IMR-90 (cell line): ENCODE results near the gene ASS1. TPM values are rescaled to one million over a fixed set of nuclear protein-coding genes. Genes with fewer than 3 reads are reported as not detected.

Experiments used
- ATAC-seq: fragments of 200-7000 bp; cut with Tn5 transposase; 2 replicates; pipeline ENCODE4 v1.9.1; 2020; ENCODE audit warnings: low read depth, mild to moderate bottlenecking, moderate library complexity
- BruUV-seq: library from RNA; stranded (reverse); fragments of 400-500 nt; replicated peaks from 2 replicates; lab custom pipeline; 2021; lab: Mats Ljungman, UMichigan
- CTCF ChIA-PET: fragments of 300-600 bp; formaldehyde crosslinking; extraction: SDS; loops from one replicate; lab custom pipeline; 2021; ENCODE audit warnings: antibody characterized with exemption; lab: Yijun Ruan, JAX
- POLR2A ChIA-PET: fragments of 300-600 bp; sonication (Branson Sonifier 250); formaldehyde crosslinking; loops from one replicate; lab custom pipeline; 2022; ENCODE audit warnings: antibody characterized with exemption; ENCODE audit not compliant: unreplicated experiment; lab: Charles Lee
- DNase-seq: peaks from one replicate; pipeline ENCODE4 v3.0.0; 2013
- H2AFZ ChIP-seq: replicated peaks from 2 replicates; pipeline ENCODE3; 2013; ENCODE audit warnings: low read length, mild to moderate bottlenecking; ENCODE audit not compliant: poor library complexity
- H2AK5ac ChIP-seq: 2 replicates; pipeline ENCODE4 v1.6.1; 2013; ENCODE audit warnings: low read depth, low read length, inconsistent platforms
- H2AK9ac ChIP-seq: replicated peaks from 2 replicates; pipeline ENCODE3; 2013; ENCODE audit warnings: mild to moderate bottlenecking, low read depth, low read length, moderate library complexity; ENCODE audit not compliant: poor library complexity
- H2BK120ac ChIP-seq: 2 replicates; pipeline ENCODE4 v1.6.1; 2013; ENCODE audit warnings: low read depth, low read length, inconsistent platforms
- H2BK15ac ChIP-seq: 3 replicates; pipeline ENCODE4 v1.6.1; 2013; ENCODE audit warnings: low read depth, low read length, inconsistent platforms
- H2BK20ac ChIP-seq: 2 replicates; pipeline ENCODE4 v1.6.1; 2013; ENCODE audit warnings: low read depth, mild to moderate bottlenecking, inconsistent platforms, low read length, moderate library complexity
- H2BK5ac ChIP-seq: 2 replicates; pipeline ENCODE4 v1.6.1; 2013; ENCODE audit warnings: mild to moderate bottlenecking, low read depth, low read length, inconsistent platforms; ENCODE audit not compliant: poor library complexity, severe bottlenecking
- H3K14ac ChIP-seq: replicated peaks from 2 replicates; pipeline ENCODE4 v1.6.1; 2013; ENCODE audit warnings: low read depth, low read length, inconsistent platforms
- H3K18ac ChIP-seq: 2 replicates; pipeline ENCODE4 v1.6.1; 2013; ENCODE audit warnings: low read depth, low read length, control low read depth
- H3K23ac ChIP-seq: 2 replicates; pipeline ENCODE4 v1.6.1; 2013; ENCODE audit warnings: low read depth, low read length, inconsistent platforms
- H3K27ac ChIP-seq: 2 replicates; pipeline ENCODE4 v1.5.1; 2013; ENCODE audit warnings: mild to moderate bottlenecking, control low read depth, low read length; ENCODE audit not compliant: insufficient read depth
- H3K27me3 ChIP-seq: 2 replicates; pipeline ENCODE4 v1.6.1; 2013; ENCODE audit warnings: low read length; ENCODE audit not compliant: control insufficient read depth, insufficient read depth
- H3K36me3 ChIP-seq: 2 replicates; pipeline ENCODE4 v1.6.1; 2013; ENCODE audit warnings: low read length, mixed read lengths; ENCODE audit not compliant: control insufficient read depth, insufficient read depth
- H3K4ac ChIP-seq: 2 replicates; pipeline ENCODE4 v1.6.1; 2013; ENCODE audit warnings: low read depth, low read length, inconsistent platforms
- H3K4me1 ChIP-seq: 2 replicates; pipeline ENCODE4 v1.6.1; 2013; ENCODE audit warnings: low read length, mixed read lengths; ENCODE audit not compliant: control insufficient read depth, insufficient read depth
- H3K4me2 ChIP-seq: 2 replicates; pipeline ENCODE4 v1.6.1; 2013; ENCODE audit warnings: low read depth, mild to moderate bottlenecking, control low read depth, low read length, moderate library complexity
- H3K4me3 ChIP-seq: 2 replicates; pipeline ENCODE4 v1.5.1; 2013; ENCODE audit warnings: low read depth, mild to moderate bottlenecking, control low read depth, low read length, moderate library complexity; ENCODE audit not compliant: insufficient read depth
- H3K56ac ChIP-seq: 2 replicates; pipeline ENCODE4 v1.6.1; 2013; ENCODE audit warnings: low read length, inconsistent platforms; ENCODE audit not compliant: insufficient read depth; ENCODE audit errors: extremely low read depth
- H3K79me1 ChIP-seq, 2 experiments: 2 replicates each; pipeline ENCODE4 v1.6.1; 2013; ENCODE audit warnings: low read length in 2 of 2, inconsistent platforms in 1 of 2, low read depth in 1 of 2
- H3K9ac ChIP-seq: 2 replicates; pipeline ENCODE4 v1.6.1; 2013; ENCODE audit warnings: low read depth, low read length, control low read depth
- H3K9me1 ChIP-seq: 2 replicates; pipeline ENCODE4 v1.6.1; 2013; ENCODE audit warnings: low read length, inconsistent platforms; ENCODE audit not compliant: insufficient read depth
- H3K9me3 ChIP-seq: 2 replicates; pipeline ENCODE4 v1.6.1; 2013; ENCODE audit warnings: low read length; ENCODE audit not compliant: control insufficient read depth, insufficient read depth
- H4K20me1 ChIP-seq: 2 replicates; pipeline ENCODE4 v1.6.1; 2013; ENCODE audit warnings: low read length, inconsistent platforms; ENCODE audit not compliant: insufficient read depth
- H4K5ac ChIP-seq: 2 replicates; pipeline ENCODE4 v1.6.1; 2013; ENCODE audit warnings: mild to moderate bottlenecking, low read depth, low read length, control low read depth
- H4K8ac ChIP-seq, 2 experiments: 2 replicates each; pipeline ENCODE4 v1.6.1; 2013; ENCODE audit warnings: low read depth in 2 of 2, low read length in 2 of 2, control low read depth in 1 of 2, inconsistent platforms in 1 of 2
- H4K91ac ChIP-seq: 2 replicates; pipeline ENCODE4 v1.6.1; 2013; ENCODE audit warnings: low read depth, low read length, inconsistent platforms; ENCODE audit not compliant: insufficient read depth
- BHLHE40 ChIP-seq: fragments of 150-350 bp; IDR thresholded peaks from 2 replicates; pipeline ENCODE4 v1.6.1; 2016; ENCODE audit warnings: mild to moderate bottlenecking, low read depth, low read length
- CEBPB ChIP-seq: IDR thresholded peaks from 2 replicates; pipeline ENCODE4 v1.6.1; 2012; ENCODE audit warnings: low read depth, low read length, improper control_type of control experiment
- CHD1 ChIP-seq: IDR thresholded peaks from 2 replicates; pipeline ENCODE4 v1.6.1; 2012; ENCODE audit warnings: low read depth, low read length, improper control_type of control experiment
- ELK1 ChIP-seq: fragments of 150-350 bp; IDR thresholded peaks from 2 replicates; pipeline ENCODE4 v1.6.1; 2016; ENCODE audit warnings: low read depth, mild to moderate bottlenecking, low read length, moderate library complexity, borderline replicate concordance
- NFE2L2 ChIP-seq: fragments of 150-350 bp; IDR thresholded peaks from 2 replicates; pipeline ENCODE4 v1.6.1; 2016; ENCODE audit warnings: low read depth, mild to moderate bottlenecking, low read length
- POLR2A ChIP-seq: IDR thresholded peaks from 2 replicates; pipeline ENCODE4 v1.6.1; 2012; ENCODE audit warnings: mild to moderate bottlenecking, low read depth, low read length
- RAD21 ChIP-seq: IDR thresholded peaks from 2 replicates; pipeline ENCODE4 v1.6.1; 2012; ENCODE audit warnings: low read length, improper control_type of control experiment
- USF2 ChIP-seq: fragments of 150-350 bp; IDR thresholded peaks from 2 replicates; pipeline ENCODE4 v1.6.1; 2017; ENCODE audit warnings: mild to moderate bottlenecking, antibody characterized with exemption, low read length, low read depth
- WGBS, 2 experiments: methylation state at CpG; one replicate each; pipeline versions ENCODE4 v1.1.5 to v1.1.7; 2013; ENCODE audit warnings: missing lambda C conversion rate in 2 of 2; ENCODE audit not compliant: insufficient read length in 1 of 2; ENCODE audit errors: extremely low coverage in 2 of 2; 5-methylcytosine and 5-hydroxymethylcytosine counted together
- dilution Hi-C: fragments of 300-500 bp; cut with HindIII; formaldehyde crosslinking; loops from one replicate; pipeline ENCODE4 v1.14.3; 2018; ENCODE audit warnings: low sequenced_read_pairs; ENCODE audit not compliant: unreplicated experiment
- in situ Hi-C: fragments of 300-500 bp; cut with MboI; formaldehyde crosslinking; loops from 3 replicates; pipeline ENCODE4 v1.14.3; 2019; ENCODE audit warnings: low sequenced_read_pairs, inconsistent platforms, mixed read lengths
- intact Hi-C: fragments of 100-400 bp; cut with micrococcal nuclease; formaldehyde crosslinking; loops from 2 replicates; pipeline ENCODE4 v1.10.0; 2022
- polyA plus RNA-seq, 3 experiments: library from polyadenylated mRNA; depleted of rRNA; stranded (reverse); fragments of >200 nt; gene quantifications; 2 replicates each; pipeline ENCODE4 v1.2.3, GENCODE V29; 2012; ENCODE audit warnings: low replicate concordance in 1 of 3
- total RNA-seq: library from RNA; depleted of rRNA; stranded (reverse); fragments of >200 nt; gene quantifications from 2 replicates; pipeline ENCODE4 v1.2.3, GENCODE V29; 2012

ASS1 gene
- total and polyA plus RNA-seq, 2 of the 4 experiments (the other 2 are of a cell fraction) = 39.6 to 41.9 TPM

GRCh38 chr9:130430734-130431535 is 13.8 kb upstream of the ASS1 start:
- Histone ChIP-seq H2BK5ac (no peak overlapping the region), H4K20me1 (no peaks in the 10 kb centered on the region), H3K4ac (no peak overlapping the region), H3K4me2 (no peak overlapping the region), H3K9ac (no peak overlapping the region), H2BK20ac (no peak overlapping the region), H3K4me3 (no peak overlapping the region), H3K14ac (no peak overlapping the region), H4K8ac (no peak overlapping the region), H2AK5ac (no peak overlapping the region), H2AK9ac (no peak overlapping the region), H2BK15ac (no peak overlapping the region), H3K56ac (no peak overlapping the region), H3K27ac (no peak overlapping the region), H3K79me1 (no peaks in the 10 kb centered on the region), H3K4me1 (peaks cover 2% of the 10 kb centered on the region), H3K27me3 (peaks cover 16% of the 10 kb centered on the region), H2BK120ac (no peak overlapping the region), H4K91ac (no peak overlapping the region), H4K5ac (no peak overlapping the region), H3K23ac (no peak overlapping the region), H3K9me1 (no peaks in the 10 kb centered on the region), H3K36me3 (no peaks in the 10 kb centered on the region), H2AFZ (no peak overlapping the region), H3K18ac (no peak overlapping the region), H3K9me3 (no peaks in the 10 kb centered on the region)
- dilution Hi-C loops = no loop called here
- ChIA-PET CTCF (no interaction called here), POLR2A (no interaction called here)
- intact Hi-C loops = no loop called here
- TF ChIP-seq CHD1 = no peak
- TF ChIP-seq RAD21 = no peak
- no peak for TF ChIP-seq NFE2L2
- TF ChIP-seq POLR2A = no peak
- no peak for TF ChIP-seq CEBPB
- TF ChIP-seq BHLHE40 = no peak
- no peak for TF ChIP-seq ELK1
- no peak for TF ChIP-seq USF2
- no TSS peak for BruUV-seq
- DNase-seq (no peak), ATAC-seq (no peak)
- WGBS, 2 experiments = no CpG with 5 or more reads among the region's 22 CpGs
- in situ Hi-C loops = no loop called here
